Neuron (in vitro differentiated cells): ENCODE measurements around the gene ADSS1.

Experiments used
- H2AFZ ChIP-seq: one replicate; pipeline ENCODE4 v1.6.1; 2013; ENCODE audit warnings: low read depth, mild to moderate bottlenecking, inconsistent platforms, low read length, moderate library complexity
- H3K27me3 ChIP-seq: one replicate; pipeline ENCODE4 v1.6.1; 2013; ENCODE audit warnings: low read length; ENCODE audit not compliant: insufficient read depth
- H3K36me3 ChIP-seq: one replicate; pipeline ENCODE4 v1.6.1; 2013; ENCODE audit warnings: low read length; ENCODE audit not compliant: insufficient read depth
- H3K4me1 ChIP-seq: one replicate; pipeline ENCODE4 v1.6.1; 2013; ENCODE audit warnings: low read length; ENCODE audit not compliant: insufficient read depth
- H3K4me3 ChIP-seq: 2 replicates; pipeline ENCODE4 v1.5.1; 2013; ENCODE audit warnings: mild to moderate bottlenecking, low read length, moderate library complexity
- H3K9me3 ChIP-seq: one replicate; pipeline ENCODE4 v1.6.1; 2013; ENCODE audit warnings: low read length

The ADSS1 gene

GRCh38 chr14:104683653-104684448, 40.2 kb upstream of the ADSS1 start:
- no peak overlapping the region for H3K4me3 ChIP-seq
- peaks cover 33% of the 10 kb centered on the region for H3K4me1 ChIP-seq
- H3K9me3 ChIP-seq, result no peaks in the 10 kb centered on the region
- H3K36me3 ChIP-seq, result no peaks in the 10 kb centered on the region
- H3K27me3 ChIP-seq, result no peaks in the 10 kb centered on the region
- H2AFZ ChIP-seq, result no peak overlapping the region

GRCh38 chr14:104684449-104684821, 39.6 kb upstream of the ADSS1 start:
- H3K9me3 ChIP-seq, result no peaks in the 10 kb centered on the region
- no peaks in the 10 kb centered on the region for H3K27me3 ChIP-seq
- H3K36me3 ChIP-seq, result no peaks in the 10 kb centered on the region
- H3K4me1 ChIP-seq, result peaks cover 35% of the 10 kb centered on the region
- no peak overlapping the region for H2AFZ ChIP-seq
- no peak overlapping the region for H3K4me3 ChIP-seq

- no peak overlapping the region for H2AFZ ChIP-seq
- H3K9me3 ChIP-seq, result no peaks in the 10 kb centered on the region
- H3K36me3 ChIP-seq, result no peaks in the 10 kb centered on the region
- H3K27me3 ChIP-seq, result no peaks in the 10 kb centered on the region
- H3K4me3 ChIP-seq, result no peak overlapping the region
- H3K4me1 ChIP-seq, result peaks cover 42% of the 10 kb centered on the region
Observed at GRCh38 chr14:104685216-104685997, 38.6 kb upstream of the ADSS1 start.

GRCh38 chr14:104685998-104686610, 37.9 kb upstream of the ADSS1 start:
- Histone ChIP-seq H3K4me1 (peaks cover 45% of the 10 kb centered on the region), H3K36me3 (no peaks in the 10 kb centered on the region), H2AFZ (no peak overlapping the region)

GRCh38 chr14:104686624-104687517, 37.2 kb upstream of the ADSS1 start:
- no peak overlapping the region for H3K4me3 ChIP-seq
- no peaks in the 10 kb centered on the region for H3K9me3 ChIP-seq
- no peak overlapping the region for H2AFZ ChIP-seq
- H3K4me1 ChIP-seq, result peaks cover 38% of the 10 kb centered on the region
- no peaks in the 10 kb centered on the region for H3K36me3 ChIP-seq
- no peaks in the 10 kb centered on the region for H3K27me3 ChIP-seq

More at GRCh38 chr14:104685998-104686610, 37.9 kb upstream of the ADSS1 start:
- no peak overlapping the region for H3K4me3 ChIP-seq
- H3K27me3 ChIP-seq, result no peaks in the 10 kb centered on the region
- no peaks in the 10 kb centered on the region for H3K9me3 ChIP-seq

- no peaks in the 10 kb centered on the region for H3K9me3 ChIP-seq
- no peak overlapping the region for H2AFZ ChIP-seq
- no peak overlapping the region for H3K4me3 ChIP-seq
- no peaks in the 10 kb centered on the region for H3K36me3 ChIP-seq
- peaks cover 28% of the 10 kb centered on the region for H3K4me1 ChIP-seq
- no peaks in the 10 kb centered on the region for H3K27me3 ChIP-seq
Observed at GRCh38 chr14:104687601-104688504, 36.2 kb upstream of the ADSS1 start.

GRCh38 chr14:104688505-104689108, 35.4 kb upstream of the ADSS1 start:
- Histone ChIP-seq H2AFZ (no peak overlapping the region), H3K4me3 (no peak overlapping the region), H3K9me3 (no peaks in the 10 kb centered on the region), H3K36me3 (no peaks in the 10 kb centered on the region), H3K4me1 (peaks cover 25% of the 10 kb centered on the region), H3K27me3 (no peaks in the 10 kb centered on the region)

GRCh38 chr14:104689109-104689880, 34.7 kb upstream of the ADSS1 start, which contains the start of gene INF2:
Gene INF2 (plus strand): TSS chr14:104689618. CDS start chr14:104701366, 11,748 bp downstream.
- peak within 1 kb of the TSS; percentile 75 for H3K4me3 ChIP-seq
- H3K9me3 ChIP-seq, result no peaks in the 10 kb centered on the region
- H3K36me3 ChIP-seq, result no peaks in the 10 kb centered on the region
- H3K4me1 ChIP-seq, result peaks cover 25% of the 10 kb centered on the region
- no peaks in the 10 kb centered on the region for H3K27me3 ChIP-seq
- peak within 1 kb of the TSS; percentile 41 for H2AFZ ChIP-seq

- no peaks in the 10 kb centered on the region for H3K9me3 ChIP-seq
- H3K36me3 ChIP-seq, result no peaks in the 10 kb centered on the region
- H2AFZ ChIP-seq, result peak overlapping the region; percentile 41
- H3K4me1 ChIP-seq, result peaks cover 25% of the 10 kb centered on the region
- H3K4me3 ChIP-seq, result peak overlapping the region; percentile 75
- H3K27me3 ChIP-seq, result no peaks in the 10 kb centered on the region
Observed at GRCh38 chr14:104689881-104690711, 33.9 kb upstream of the ADSS1 start.

GRCh38 chr14:104690861-104691455, 33.1 kb upstream of the ADSS1 start:
- Histone ChIP-seq H2AFZ (no peak overlapping the region), H3K36me3 (no peaks in the 10 kb centered on the region), H3K9me3 (no peaks in the 10 kb centered on the region), H3K27me3 (no peaks in the 10 kb centered on the region), H3K4me1 (peaks cover 25% of the 10 kb centered on the region), H3K4me3 (no peak overlapping the region)
